GM19372 (cell line): ENCODE measurements around the gene LPIN2.

ENCODE experiments used
- ATAC-seq: cut with Tn5 transposase; IDR thresholded peaks from one replicate; pipeline ENCODE4 v1.9.1; 2021; ENCODE audit warnings: mild to moderate bottlenecking, low read depth, moderate library complexity; ENCODE audit not compliant: unreplicated experiment

LPIN2 gene

GRCh38 chr18:2967357-2967756 is 45.6 kb downstream of the LPIN2 start:
- ATAC-seq: no peak

- no peak for ATAC-seq
Measured at GRCh38 chr18:2966560-2966959, 46.4 kb downstream of the LPIN2 start.

- ATAC-seq: no peak
Measured at GRCh38 chr18:2965797-2966196, 47.1 kb downstream of the LPIN2 start.

- no peak for ATAC-seq
Measured at GRCh38 chr18:2964361-2965010, 48.5 kb downstream of the LPIN2 start.
